Retinal pigment epithelial cell (primary cell): ENCODE data around the gene HSD17B12.
A peak's percentile ranks its signal among the peaks of the same experiment; 100 is the strongest.
"Not testable (repeated sequence)": the region's sequence is repeated elsewhere in the genome, so short reads cannot be mapped to it uniquely, and the experiment has no call there.

Experiments
- DNase-seq: peaks from one replicate; pipeline ENCODE4 v3.0.0-alpha.2; 2010; ENCODE audit warnings: low read depth
- H3K4me3 ChIP-seq: 2 replicates; pipeline ENCODE4 v1.5.1; 2011; ENCODE audit warnings: mild to moderate bottlenecking, low read length, control low read depth, moderate library complexity
- CTCF ChIP-seq: conservative IDR thresholded peaks from 2 replicates; pipeline ENCODE4 v1.5.1; 2011; ENCODE audit warnings: low read depth, low read length, control low read depth, inconsistent platforms

HSD17B12 gene

GRCh38 chr11:43643898-43644620 is 36.5 kb upstream of the HSD17B12 start:
- peak; percentile 51 for DNase-seq
- no peak for TF ChIP-seq CTCF
- peak overlapping the region; percentile 99 for H3K4me3 ChIP-seq

- peak; percentile 39 for DNase-seq
- peak overlapping the region; percentile 99 for H3K4me3 ChIP-seq
- TF ChIP-seq CTCF = no peak
Measured at GRCh38 chr11:43644621-43645299, 35.8 kb upstream of the HSD17B12 start.

GRCh38 chr11:43646767-43647166 is 33.8 kb upstream of the HSD17B12 start:
- no peak for TF ChIP-seq CTCF
- no peak overlapping the region for H3K4me3 ChIP-seq
- no peak for DNase-seq

DNA sequence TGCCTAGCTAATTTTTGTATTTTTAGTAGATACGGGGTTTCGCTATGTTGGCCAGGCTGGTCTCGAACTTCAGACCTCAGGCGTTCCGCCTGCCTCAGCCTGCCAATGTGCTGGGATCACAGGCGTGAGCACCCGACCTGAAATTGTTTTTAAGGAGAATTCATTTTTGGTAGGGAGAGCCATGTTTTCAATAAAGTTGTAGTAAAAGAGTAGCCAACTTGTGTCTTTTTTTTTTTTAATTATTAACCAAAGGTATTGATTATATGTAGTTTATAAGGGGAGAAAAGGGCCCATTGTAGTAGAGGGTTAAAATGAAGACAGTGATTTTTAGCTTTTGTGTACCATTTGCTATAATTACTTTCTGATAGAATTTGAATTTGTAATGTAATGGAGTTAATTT is 31.6 kb upstream of the HSD17B12 start:
- H3K4me3 ChIP-seq = no peak overlapping the region
- TF ChIP-seq CTCF = no peak
- DNase-seq = no peak

GRCh38 chr11:43649501-43649900 is 31.0 kb upstream of the HSD17B12 start:
- TF ChIP-seq CTCF = no peak
- no peak overlapping the region for H3K4me3 ChIP-seq
- DNase-seq = no peak

GRCh38 chr11:43649921-43650320 is 30.6 kb upstream of the HSD17B12 start:
- no peak for TF ChIP-seq CTCF
- no peak overlapping the region for H3K4me3 ChIP-seq
- DNase-seq = no peak

GRCh38 chr11:43663018-43663417 is 17.5 kb upstream of the HSD17B12 start:
- DNase-seq = not testable (repeated sequence)

More at GRCh38 chr11:43663018-43663417, 17.5 kb upstream of the HSD17B12 start:
- not testable (repeated sequence) for H3K4me3 ChIP-seq
